Parathyroid adenoma (tissue), 2 donors: ENCODE results near the gene CFAP20DC.

Source experiments
- H2AFZ ChIP-seq: fragments of 300-600 bp; sonication (generic); one replicate; pipeline ENCODE4 v1.7.0; 2017; ENCODE audit warnings: antibody characterized with exemption, mild to moderate bottlenecking
- H3K27ac ChIP-seq: fragments of 300-600 bp; sonication (generic); one replicate; pipeline ENCODE4 v1.7.0; 2017
- H3K27me3 ChIP-seq: fragments of 300-600 bp; sonication (generic); one replicate; pipeline ENCODE4 v1.7.0; 2017; ENCODE audit warnings: low read length; ENCODE audit not compliant: control insufficient read depth, insufficient read depth
- H3K36me3 ChIP-seq: fragments of 300-600 bp; sonication (generic); one replicate; pipeline ENCODE4 v1.7.0; 2017; ENCODE audit warnings: low read length; ENCODE audit not compliant: control insufficient read depth, insufficient read depth
- H3K4me1 ChIP-seq: fragments of 300-600 bp; sonication (generic); one replicate; pipeline ENCODE4 v1.7.0; 2017; ENCODE audit warnings: control low read depth
- H3K4me2 ChIP-seq: fragments of 300-600 bp; sonication (generic); one replicate; pipeline ENCODE4 v1.7.0; 2017; ENCODE audit warnings: low read length
- H3K4me3 ChIP-seq: fragments of 300-600 bp; sonication (generic); one replicate; pipeline ENCODE4 v1.7.0; 2017; ENCODE audit warnings: low read depth, low read length
- H3K79me2 ChIP-seq: fragments of 300-600 bp; sonication (generic); one replicate; pipeline ENCODE4 v1.7.0; 2017; ENCODE audit warnings: control low read depth
- H3K9ac ChIP-seq: fragments of 300-600 bp; sonication (generic); one replicate; pipeline ENCODE4 v1.7.0; 2017; ENCODE audit warnings: mild to moderate bottlenecking
- H3K9me3 ChIP-seq: fragments of 300-600 bp; sonication (generic); one replicate; pipeline ENCODE4 v1.7.0; 2017; ENCODE audit warnings: low read length; ENCODE audit not compliant: control insufficient read depth
- TF ChIP-seq, protein P1 (sequence below): fragments of 300-600 bp; sonication (generic); IDR thresholded peaks from one replicate; pipeline ENCODE4 v1.7.0; 2017; ENCODE audit warnings: antibody characterized with exemption, mild to moderate bottlenecking
- donor health status: primary hyperparathyroidism.

The CFAP20DC gene

DNA sequence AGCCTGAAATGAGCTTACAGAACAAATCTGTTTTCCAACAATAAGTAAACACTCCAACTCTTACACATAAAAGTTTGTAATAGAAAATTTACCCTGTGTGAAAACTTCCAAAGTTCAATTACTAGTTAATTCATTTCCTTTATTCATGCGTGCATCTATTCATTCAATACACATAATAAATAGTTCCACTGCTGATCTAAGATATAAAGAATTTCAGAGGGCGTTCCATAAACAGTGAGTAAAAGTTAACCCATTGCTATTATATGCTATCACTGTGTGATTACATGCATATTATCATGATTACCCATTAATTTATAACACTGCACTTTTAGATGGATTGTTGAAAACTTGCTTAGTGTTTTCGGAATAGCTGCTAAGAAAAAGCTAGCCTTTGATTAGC, 36.2 kb upstream of the CFAP20DC start:
- Histone ChIP-seq H3K27ac (no peak overlapping the region), H3K4me3 (no peak overlapping the region), H3K36me3 (no peaks in the 10 kb centered on the region), H3K9ac (no peak overlapping the region), H3K79me2 (no peaks in the 10 kb centered on the region), H3K4me1 (no peaks in the 10 kb centered on the region), H3K27me3 (no peaks in the 10 kb centered on the region), H3K4me2 (no peak overlapping the region), H2AFZ (no peak overlapping the region), H3K9me3 (no peaks in the 10 kb centered on the region)
- TF ChIP-seq, protein P1, sequence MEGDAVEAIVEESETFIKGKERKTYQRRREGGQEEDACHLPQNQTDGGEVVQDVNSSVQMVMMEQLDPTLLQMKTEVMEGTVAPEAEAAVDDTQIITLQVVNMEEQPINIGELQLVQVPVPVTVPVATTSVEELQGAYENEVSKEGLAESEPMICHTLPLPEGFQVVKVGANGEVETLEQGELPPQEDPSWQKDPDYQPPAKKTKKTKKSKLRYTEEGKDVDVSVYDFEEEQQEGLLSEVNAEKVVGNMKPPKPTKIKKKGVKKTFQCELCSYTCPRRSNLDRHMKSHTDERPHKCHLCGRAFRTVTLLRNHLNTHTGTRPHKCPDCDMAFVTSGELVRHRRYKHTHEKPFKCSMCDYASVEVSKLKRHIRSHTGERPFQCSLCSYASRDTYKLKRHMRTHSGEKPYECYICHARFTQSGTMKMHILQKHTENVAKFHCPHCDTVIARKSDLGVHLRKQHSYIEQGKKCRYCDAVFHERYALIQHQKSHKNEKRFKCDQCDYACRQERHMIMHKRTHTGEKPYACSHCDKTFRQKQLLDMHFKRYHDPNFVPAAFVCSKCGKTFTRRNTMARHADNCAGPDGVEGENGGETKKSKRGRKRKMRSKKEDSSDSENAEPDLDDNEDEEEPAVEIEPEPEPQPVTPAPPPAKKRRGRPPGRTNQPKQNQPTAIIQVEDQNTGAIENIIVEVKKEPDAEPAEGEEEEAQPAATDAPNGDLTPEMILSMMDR = no peak

DNA sequence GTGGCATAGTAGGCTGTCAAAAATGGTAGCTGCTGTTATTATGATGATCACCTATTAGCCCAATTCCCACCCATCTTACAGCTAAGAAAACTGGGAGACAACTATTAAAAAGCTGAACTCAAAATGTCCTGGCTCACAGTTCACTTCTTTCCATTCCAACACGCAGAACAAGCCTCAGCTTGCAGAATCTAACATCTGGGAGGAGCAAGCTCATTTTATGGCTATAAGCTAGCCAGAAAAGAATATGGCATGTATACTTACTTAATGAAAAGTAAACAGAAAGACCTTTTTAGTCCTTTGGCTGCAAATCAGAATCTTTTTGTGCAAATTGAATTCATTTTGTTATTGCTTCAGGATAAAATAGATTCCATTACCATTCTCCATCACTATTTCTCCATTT, 34.8 kb upstream of the CFAP20DC start:
- H3K9ac ChIP-seq = no peak overlapping the region
- H3K36me3 ChIP-seq = no peaks in the 10 kb centered on the region
- no peaks in the 10 kb centered on the region for H3K9me3 ChIP-seq
- TF ChIP-seq, protein P1 = no peak
- H3K4me3 ChIP-seq = no peak overlapping the region
- no peaks in the 10 kb centered on the region for H3K79me2 ChIP-seq
- H3K4me2 ChIP-seq = no peak overlapping the region
- no peak overlapping the region for H3K27ac ChIP-seq
- H2AFZ ChIP-seq = no peak overlapping the region
- H3K27me3 ChIP-seq = no peaks in the 10 kb centered on the region
- no peaks in the 10 kb centered on the region for H3K4me1 ChIP-seq

DNA sequence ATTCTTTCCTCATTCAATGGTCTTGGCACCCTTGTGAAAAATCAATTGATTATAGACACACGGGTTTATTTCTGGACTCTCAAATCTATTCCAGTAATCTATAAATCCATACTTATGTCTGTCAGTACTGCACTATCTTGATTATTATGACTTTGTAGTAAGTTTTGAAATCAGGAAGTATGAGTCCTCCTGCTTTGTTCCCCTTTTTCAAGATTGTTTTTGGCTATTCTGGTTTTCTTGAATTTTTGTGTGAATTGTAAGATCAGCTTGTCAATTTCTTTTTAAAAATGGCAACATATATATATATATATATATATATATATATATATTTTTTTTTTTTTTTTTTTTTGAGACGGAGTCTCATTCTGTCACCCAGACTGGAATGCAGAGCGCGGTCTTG, 32.3 kb upstream of the CFAP20DC start:
- Histone ChIP-seq H3K79me2 (no peaks in the 10 kb centered on the region), H3K27me3 (no peaks in the 10 kb centered on the region), H3K9ac (no peak overlapping the region), H3K36me3 (no peaks in the 10 kb centered on the region), H3K4me2 (no peak overlapping the region), H3K27ac (no peak overlapping the region), H3K4me1 (no peaks in the 10 kb centered on the region), H2AFZ (no peak overlapping the region), H3K9me3 (no peaks in the 10 kb centered on the region), H3K4me3 (no peak overlapping the region)
- TF ChIP-seq, protein P1 = no peak

DNA sequence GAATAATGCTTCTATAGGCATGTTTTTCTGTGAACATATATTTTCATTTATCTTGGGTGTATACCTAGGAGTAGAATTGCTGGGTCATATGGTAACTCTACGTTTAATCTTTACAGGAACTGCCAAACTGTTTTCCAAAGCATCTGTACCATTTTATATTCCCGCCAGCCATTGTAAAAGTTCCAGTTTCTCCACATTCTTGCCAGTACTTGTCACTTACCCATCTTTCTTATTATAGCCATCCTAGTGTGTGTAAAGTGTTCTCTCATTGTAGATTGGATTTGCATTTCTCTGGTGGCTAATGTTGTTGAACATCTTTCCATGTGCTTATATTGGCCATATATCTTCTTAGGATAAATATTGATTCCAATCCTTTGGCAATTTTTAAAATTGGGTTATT, 31.2 kb upstream of the CFAP20DC start:
- TF ChIP-seq, protein P1 = no peak
- Histone ChIP-seq H3K27ac (no peak overlapping the region), H3K9me3 (no peaks in the 10 kb centered on the region), H3K4me2 (no peak overlapping the region), H2AFZ (no peak overlapping the region), H3K79me2 (no peaks in the 10 kb centered on the region), H3K4me3 (no peak overlapping the region), H3K27me3 (no peaks in the 10 kb centered on the region), H3K9ac (no peak overlapping the region), H3K4me1 (no peaks in the 10 kb centered on the region), H3K36me3 (no peaks in the 10 kb centered on the region)

DNA sequence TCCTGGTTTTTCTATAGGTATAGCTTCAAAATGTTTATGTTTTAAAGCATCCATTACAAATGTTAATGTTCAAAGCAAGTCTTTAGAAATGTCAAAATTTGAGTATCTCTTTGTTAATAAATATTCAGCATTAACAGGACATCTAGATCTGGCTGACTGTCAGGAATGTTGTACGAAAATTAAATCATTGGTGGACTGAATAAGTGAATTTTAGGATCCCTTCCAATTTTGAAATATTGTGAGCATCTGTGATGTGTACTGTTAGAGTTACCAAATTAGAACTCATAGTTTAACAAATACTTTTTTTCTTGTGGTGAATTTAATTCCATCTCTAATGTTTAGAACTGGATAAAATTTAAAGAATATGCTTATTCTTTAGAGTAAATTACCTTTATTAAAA, 30.1 kb upstream of the CFAP20DC start:
- TF ChIP-seq, protein P1 = no peak
- H3K79me2 ChIP-seq = no peaks in the 10 kb centered on the region

More for the DNA sequence above, 30.1 kb upstream of the CFAP20DC start:
- H3K27me3 ChIP-seq = no peaks in the 10 kb centered on the region
- H3K27ac ChIP-seq = no peak overlapping the region
- no peak overlapping the region for H3K4me3 ChIP-seq
- H3K36me3 ChIP-seq = no peaks in the 10 kb centered on the region
- H2AFZ ChIP-seq = no peak overlapping the region
- no peak overlapping the region for H3K4me2 ChIP-seq
- no peaks in the 10 kb centered on the region for H3K9me3 ChIP-seq
- no peak overlapping the region for H3K9ac ChIP-seq
- H3K4me1 ChIP-seq = no peaks in the 10 kb centered on the region
